GM18909 (cell line): ENCODE data around the gene RAB4B.
"Not testable (repeated sequence)": the region's sequence is repeated elsewhere in the genome, so short reads cannot be mapped to it uniquely, and the experiment has no call there.

Source experiments
- ATAC-seq: cut with Tn5 transposase; IDR thresholded peaks from one replicate; pipeline ENCODE4 v1.9.1; 2021; ENCODE audit warnings: mild to moderate bottlenecking; ENCODE audit not compliant: unreplicated experiment, poor library complexity

The RAB4B gene

GRCh38 chr19:40815223-40815622 is 37.2 kb downstream of the RAB4B start:
- ATAC-seq = no peak

GRCh38 chr19:40818480-40819399 is 40.7 kb downstream of the RAB4B start:
- not testable (repeated sequence) for ATAC-seq

DNA sequence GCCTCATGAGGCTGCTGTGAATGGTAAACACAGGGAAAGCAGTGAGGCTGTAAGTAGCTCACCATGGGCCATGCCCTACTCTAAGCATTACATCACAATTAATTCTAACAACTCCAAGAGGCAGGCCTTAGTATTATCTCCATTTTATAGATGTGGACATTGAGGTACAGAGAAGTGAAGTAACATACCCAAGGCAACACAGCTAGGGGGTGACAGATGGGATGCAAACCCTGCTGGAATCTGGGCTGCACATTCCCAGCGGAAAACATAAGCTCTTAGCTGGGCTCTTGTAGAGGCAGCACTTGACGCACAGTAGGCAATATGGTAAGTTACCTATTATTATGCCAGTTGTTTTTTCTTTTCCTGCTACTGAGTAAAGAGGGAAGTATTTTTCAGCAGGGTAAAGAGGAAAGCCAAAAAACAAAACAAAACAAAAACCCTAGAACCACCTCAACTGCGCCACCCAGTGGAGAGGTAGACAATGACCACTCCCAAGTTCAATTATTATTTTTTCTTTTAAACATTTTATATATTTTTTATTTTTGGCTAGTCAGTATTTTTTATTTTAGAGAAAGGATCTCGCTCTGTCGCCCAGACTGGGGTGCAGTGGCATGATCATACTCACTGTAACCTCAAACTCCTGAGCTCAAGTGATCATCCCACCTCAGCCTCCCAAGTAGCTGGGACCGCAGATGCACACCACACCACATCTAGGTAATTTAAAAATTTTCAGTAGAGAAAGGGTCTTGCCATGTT is 41.6 kb downstream of the RAB4B start:
- not testable (repeated sequence) for ATAC-seq

GRCh38 chr19:40822161-40822560 is 44.1 kb downstream of the RAB4B start:
- ATAC-seq = no peak

DNA sequence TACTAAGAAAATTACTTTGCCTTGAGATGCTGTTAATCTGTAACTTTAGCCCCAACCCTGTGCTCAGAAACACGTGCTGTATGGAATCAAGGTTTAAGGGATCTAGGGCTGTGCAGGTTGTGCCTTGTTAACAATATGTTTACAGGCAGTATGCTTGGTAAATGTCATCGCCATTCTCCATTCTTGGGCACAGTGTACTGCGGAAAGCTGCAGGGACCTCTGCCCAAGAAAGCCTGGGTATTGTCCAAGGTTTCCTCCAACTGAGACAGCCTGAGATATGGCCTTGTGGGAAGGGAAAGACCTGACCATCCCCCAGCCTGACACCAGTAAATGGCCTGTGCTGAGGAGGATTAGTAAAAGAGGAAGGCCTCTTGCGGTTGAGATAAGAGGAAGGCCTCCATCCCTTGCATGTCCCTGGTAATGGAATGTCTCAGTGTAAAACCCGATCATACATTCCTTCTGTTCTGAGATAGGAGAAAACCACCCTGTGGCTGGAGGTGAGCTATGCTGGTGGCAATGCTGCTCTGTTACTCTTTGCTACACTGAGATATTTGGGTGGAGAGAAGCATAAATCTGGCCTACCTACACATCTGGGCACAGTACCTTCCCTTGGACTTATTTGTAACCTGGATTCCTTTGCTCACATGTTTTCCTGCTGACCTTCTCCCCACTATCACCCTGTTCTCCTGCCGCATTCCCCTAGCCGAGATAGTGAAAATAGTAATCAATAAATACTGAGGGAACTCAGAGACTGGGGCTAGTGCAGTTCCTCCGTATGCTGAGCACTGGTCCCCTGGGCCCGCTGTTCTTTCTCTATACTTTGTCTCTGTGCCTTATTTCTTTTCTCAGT is 44.9 kb downstream of the RAB4B start:
- ATAC-seq = not testable (repeated sequence)

DNA sequence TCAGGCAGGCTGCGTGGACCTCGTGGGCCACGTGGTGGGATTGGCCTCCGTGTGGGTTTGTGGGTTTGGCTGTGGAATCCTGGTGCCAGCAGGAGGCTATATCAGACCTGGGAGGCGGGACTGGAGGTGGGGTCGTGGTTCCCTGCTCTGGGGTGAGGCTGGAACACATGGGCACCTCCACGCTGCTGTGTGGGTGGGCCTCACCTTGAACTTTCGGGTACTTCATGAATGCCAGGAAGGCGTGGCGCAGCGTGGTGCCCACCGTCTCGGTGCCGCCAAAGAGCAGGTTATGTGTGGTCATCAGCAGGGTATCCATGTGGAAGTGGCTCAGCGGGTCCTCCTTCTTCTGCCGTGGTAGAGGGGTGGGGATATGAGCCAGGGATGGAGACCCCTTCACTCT is 46.9 kb downstream of the RAB4B start:
- ATAC-seq = not testable (repeated sequence)

- ATAC-seq = not testable (repeated sequence)
Measured at GRCh38 chr19:40825460-40826095, 47.5 kb downstream of the RAB4B start.

GRCh38 chr19:40826312-40826698 is 48.3 kb downstream of the RAB4B start:
- ATAC-seq = not testable (repeated sequence)

DNA sequence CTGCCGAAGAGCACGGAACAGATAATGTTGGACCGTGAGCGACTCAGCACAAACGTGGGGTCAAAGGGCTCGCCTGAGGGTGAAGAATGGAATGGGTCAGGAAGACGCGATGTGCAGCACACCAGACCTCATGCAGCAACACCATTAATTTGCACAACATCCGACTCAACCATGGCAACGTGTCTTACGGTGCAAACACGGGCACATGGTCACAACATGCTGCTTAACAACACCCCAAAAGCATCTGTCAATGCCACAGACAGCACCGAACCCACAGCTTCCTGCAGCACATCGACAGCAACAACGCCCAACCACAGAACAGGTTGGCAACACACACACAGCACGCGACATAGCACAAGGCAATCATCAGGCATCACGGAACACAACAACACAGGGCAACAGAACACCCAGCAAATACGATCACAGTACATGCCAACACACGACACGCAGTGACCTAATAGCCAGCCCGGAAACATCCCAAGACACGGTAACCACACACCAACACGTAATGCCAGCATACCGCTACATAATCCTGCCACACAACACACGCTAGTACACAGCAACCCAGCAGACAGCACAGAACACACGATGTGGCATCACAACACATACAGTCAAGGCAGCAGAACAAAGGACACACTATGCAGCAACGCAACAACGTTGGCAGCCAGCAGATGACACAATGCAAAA is 48.8 kb downstream of the RAB4B start:
- not testable (repeated sequence) for ATAC-seq

DNA sequence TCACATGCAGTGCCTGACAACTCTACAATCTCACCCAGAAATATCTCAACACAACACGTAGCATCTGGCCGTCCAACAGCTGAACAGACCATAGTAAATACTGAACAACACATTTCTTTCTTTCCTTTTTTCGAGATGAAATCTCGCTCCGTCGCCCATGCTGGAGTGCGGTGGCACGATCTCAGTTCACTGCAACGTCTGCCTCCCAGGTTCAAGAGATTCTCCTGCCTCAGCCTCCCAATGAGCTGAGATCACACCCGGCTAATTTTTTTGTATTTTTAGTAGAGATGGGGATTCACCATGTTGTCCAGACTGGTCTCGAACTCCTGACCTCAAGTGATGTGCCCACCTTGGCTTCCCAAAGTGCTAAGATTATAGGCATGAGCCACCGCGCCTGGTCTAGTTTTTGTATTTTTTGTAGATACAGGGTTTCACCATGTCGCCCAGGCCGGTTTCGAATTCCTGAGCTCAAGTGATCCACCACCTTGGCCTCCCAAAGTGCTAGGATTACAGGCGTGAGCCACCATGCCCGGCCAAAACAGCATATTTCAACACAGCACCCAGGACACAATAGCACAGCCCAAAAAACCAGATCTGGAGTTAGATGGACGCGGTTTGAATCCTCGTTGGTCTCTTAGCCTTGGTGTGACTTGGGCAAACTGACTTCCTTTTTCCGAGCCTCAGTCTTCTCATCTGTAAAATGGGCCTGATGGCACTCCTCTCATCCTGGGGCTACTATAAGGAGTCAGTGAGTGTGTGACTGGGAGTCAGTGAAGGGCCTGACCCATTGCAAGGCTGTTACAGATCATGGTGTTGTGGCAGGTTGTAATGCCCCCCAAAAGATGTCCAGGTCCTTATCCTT is 49.6 kb downstream of the RAB4B start:
- no peak for ATAC-seq

- no peak for ATAC-seq
Measured at GRCh38 chr19:40829205-40829604, 51.2 kb downstream of the RAB4B start.

DNA sequence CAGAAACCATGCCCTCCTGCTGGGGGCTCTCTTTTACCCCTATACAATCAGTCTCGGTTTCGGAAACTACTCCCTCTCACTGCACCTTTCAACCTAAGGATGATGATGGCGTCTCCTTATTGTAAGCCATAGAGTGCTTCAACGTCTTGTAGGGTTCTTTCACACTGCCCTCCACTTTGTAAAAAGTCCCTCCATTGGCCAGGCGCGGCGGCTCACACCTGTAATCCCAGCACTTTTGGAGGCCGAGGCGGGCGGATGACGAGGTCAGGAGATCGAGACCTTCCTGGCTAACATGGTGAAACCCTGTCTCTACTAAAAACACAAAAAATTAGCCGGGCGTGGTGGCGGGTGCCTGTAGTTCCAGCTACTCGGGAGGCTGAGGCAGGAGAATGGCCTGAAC is 52.7 kb downstream of the RAB4B start:
- ATAC-seq = not testable (repeated sequence)

GRCh38 chr19:40831502-40832430 is 53.7 kb downstream of the RAB4B start:
- no peak for ATAC-seq

DNA sequence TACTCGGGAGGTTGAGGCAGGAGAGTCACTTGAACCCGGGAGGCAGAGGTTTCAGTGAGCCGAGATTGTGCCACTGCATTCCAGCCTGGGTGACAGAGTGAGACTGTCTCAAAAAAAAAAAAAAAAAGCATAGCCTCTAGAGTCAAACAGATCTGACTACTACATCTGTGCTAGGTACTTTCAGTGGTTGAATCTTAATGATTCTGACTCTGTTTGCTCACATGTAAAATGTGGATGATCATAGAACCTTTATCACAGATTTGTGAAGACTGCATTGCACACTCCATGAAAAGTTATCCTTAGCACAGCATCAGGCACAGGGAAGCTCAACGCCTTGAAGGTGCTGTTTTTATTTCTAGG is 54.4 kb downstream of the RAB4B start:
- ATAC-seq = not testable (repeated sequence)

DNA sequence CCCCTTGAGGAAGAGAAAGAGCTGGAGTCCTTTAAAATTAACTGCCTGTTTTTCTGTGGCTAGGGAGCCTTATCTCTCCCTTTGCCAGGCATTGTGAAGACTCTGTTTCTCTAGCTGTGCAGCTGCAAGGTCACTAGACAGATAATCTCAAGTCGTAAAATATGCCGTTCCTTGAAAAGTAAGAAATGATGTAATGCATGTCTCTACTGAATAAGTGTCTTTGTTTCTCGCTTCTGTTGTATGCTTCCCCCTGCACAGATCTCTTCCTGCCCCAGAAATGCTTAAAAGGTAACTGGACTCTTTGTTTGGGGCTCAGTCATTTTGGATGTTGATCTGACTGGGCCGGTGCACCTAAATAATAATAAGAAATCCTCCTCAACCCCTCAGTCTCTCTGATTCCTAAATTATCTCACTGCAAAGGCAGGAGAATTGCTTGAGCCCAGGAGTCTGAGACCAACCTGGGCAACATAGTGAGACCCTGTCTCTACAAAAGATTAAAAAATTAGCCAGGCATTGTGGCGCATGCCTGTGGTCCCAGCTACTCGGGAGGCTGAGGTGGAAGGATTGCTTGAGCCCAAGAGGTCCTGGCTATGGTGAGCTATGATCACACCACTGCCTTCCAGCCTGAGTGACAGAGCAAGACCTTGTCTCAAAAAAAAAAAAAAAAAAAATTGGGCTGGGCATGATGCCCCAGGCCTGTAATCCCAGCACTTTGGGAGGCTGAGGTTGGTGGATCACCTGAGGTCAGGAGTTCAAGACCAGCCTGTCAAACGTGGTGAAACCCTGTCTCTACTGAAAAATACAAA is 55.9 kb downstream of the RAB4B start:
- ATAC-seq = not testable (repeated sequence)

- no peak for ATAC-seq
Measured at GRCh38 chr19:40836754-40837429, 58.8 kb downstream of the RAB4B start.
